ENCODE measurements around the gene ATP2A2.

- TF ChIP-seq CTCF (conservative IDR thresholded peaks at IDR 0.05; ENCODE audit: low read depth in 2 of 2): no peak
- no peak for TF ChIP-seq POLR2AphosphoS5 (IDR thresholded peaks at IDR 0.05; ENCODE audit: low read depth)
- TF ChIP-seq ZNF331 (CRISPR knock-in tag; IDR thresholded peaks at IDR 0.05; ENCODE audit: low read depth): no peak
Measured at GRCh38 chr12:110317911-110318310, 36.9 kb downstream of the ATP2A2 start.
